K562 (cell line): ENCODE data around the gene OR2A14.

Experiments
- CHD4 ChIP-seq: fragments of 200-600 bp; sonication (generic); IDR thresholded peaks from 3 replicates; pipeline ENCODE4 v1.6.1; 2012; ENCODE audit warnings: low read depth, mild to moderate bottlenecking, mixed read lengths, low read length, inconsistent platforms; ENCODE audit not compliant: insufficient read depth, insufficient replicate concordance, poor library complexity, severe bottlenecking
- CTCF ChIP-seq, 3 experiments: IDR thresholded peaks in 2 of 3; conservative IDR thresholded peaks in 1 of 3; 2 replicates each; pipeline ENCODE4 v1.5.1; 2011 to 2012; ENCODE audit warnings: low read length in 3 of 3, mild to moderate bottlenecking in 3 of 3, control low read depth in 2 of 3, improper control_type of control experiment in 1 of 3, inconsistent platforms in 1 of 3, low read depth in 1 of 3, mixed read lengths in 1 of 3, moderate library complexity in 1 of 3; ENCODE audit not compliant: insufficient read depth in 2 of 3
- EZH2 ChIP-seq: IDR thresholded peaks from 2 replicates; pipeline ENCODE4 v1.6.1; 2012; ENCODE audit warnings: low read depth, mild to moderate bottlenecking, inconsistent platforms, low read length, borderline replicate concordance
- FOXK2 ChIP-seq, 2 experiments: fragments of 450-650 bp; IDR thresholded peaks in 1 of 2; conservative IDR thresholded peaks in 1 of 2; 2 replicates each; pipeline ENCODE4 v1.6.1; 2016; ENCODE audit warnings: low read depth in 2 of 2, mild to moderate bottlenecking in 1 of 2
- HES1 ChIP-seq: fragments of 450-650 bp; IDR thresholded peaks from 2 replicates; pipeline ENCODE4 v1.6.1; 2016; ENCODE audit warnings: low read depth, mild to moderate bottlenecking, moderate library complexity
- MXI1 ChIP-seq: IDR thresholded peaks from 2 replicates; pipeline ENCODE4 v1.6.1; 2011; ENCODE audit warnings: low read depth, mild to moderate bottlenecking, improper control_type of control experiment, low read length
- PHB2 ChIP-seq: fragments of 450-650 bp; IDR thresholded peaks from 2 replicates; pipeline ENCODE4 v1.6.1; 2017; ENCODE audit warnings: low read depth
- TAF1 ChIP-seq: IDR thresholded peaks from 2 replicates; pipeline ENCODE4 v1.6.1; 2011; ENCODE audit warnings: mild to moderate bottlenecking, low read length, moderate library complexity; ENCODE audit not compliant: insufficient read depth, control insufficient read depth, severe bottlenecking; ENCODE audit errors: extremely low read depth
- THAP7 ChIP-seq: fragments of 250-450 bp; sonication (Bioruptor Pico); IDR thresholded peaks from 2 replicates; pipeline ENCODE4 v1.5.0; 2021
- ZSCAN29 ChIP-seq: fragments of 450-650 bp; IDR thresholded peaks from 2 replicates; pipeline ENCODE4 v1.6.1; 2017

- TF ChIP-seq ZSCAN29 (no peak), PHB2 (no peak), EZH2 (no peak), TAF1 (no peak), CHD4 (no peak), CTCF (IDR thresholded peaks at IDR 0.05 in 2 of 3, conservative IDR thresholded peaks at IDR 0.05 in 1 of 3; ENCODE audit: insufficient read depth in 2 of 3, low read depth in 1 of 3, low read length in 3 of 3) (no peak), HES1 (no peak), THAP7 (CRISPR knock-in tag) (no peak), FOXK2 (conservative IDR thresholded peaks at IDR 0.05 in 1 of 2, IDR thresholded peaks at IDR 0.05 in 1 of 2; ENCODE audit: low read depth in 2 of 2) (no peak), MXI1 (no peak)
Observed at GRCh38 chr7:144122876-144123275, at the start of gene OR2A14.
